Stomach (tissue), 4 donors: ENCODE data around the gene RPL29.

ENCODE experiments used
- EP300 ChIP-seq: sonication (generic); formaldehyde crosslinking; IDR thresholded peaks from one replicate; pipeline ENCODE4 v1.6.1; 2017; ENCODE audit warnings: antibody characterized with exemption
- POLR2A ChIP-seq, 4 donors: fragments of 450-650 bp; IDR thresholded peaks; one replicate each; pipeline ENCODE4 v1.6.1; 2016; ENCODE audit warnings: antibody characterized with exemption in 4 of 4, control low read depth in 2 of 4, mild to moderate bottlenecking in 1 of 4, moderate library complexity in 1 of 4
- TF ChIP-seq, protein P1 (sequence below), 7 experiments: fragments of 450-650 bp in 4 of 7; fragments of 200-600 bp in 3 of 7; sonication (generic) in 3 of 7; IDR thresholded peaks; one replicate each; pipeline ENCODE4 v1.5.1; 2016 to 2019; ENCODE audit warnings: antibody characterized with exemption in 7 of 7, control low read depth in 2 of 7, mild to moderate bottlenecking in 1 of 7

DNA sequence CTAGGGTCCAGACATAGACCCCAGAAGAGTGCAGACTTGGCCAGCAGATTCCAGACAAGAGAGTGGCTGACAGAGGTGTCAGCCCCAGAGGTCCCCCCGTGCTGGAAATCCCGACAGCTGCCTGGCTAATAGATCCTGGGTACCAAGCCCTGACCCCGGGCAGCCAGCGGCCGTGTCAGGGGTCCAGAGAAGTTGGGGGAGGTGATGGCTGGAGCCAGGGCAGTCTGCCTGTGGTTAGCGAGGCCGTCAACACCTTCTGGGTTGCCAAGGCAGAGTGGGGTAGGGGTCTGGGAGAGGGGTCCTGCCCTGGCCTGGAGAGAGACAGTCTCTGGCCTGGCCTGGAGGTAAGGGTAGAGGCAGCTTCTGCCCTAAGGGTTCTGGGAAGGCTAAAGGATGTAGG lies 25.1 kb upstream of the RPL29 start:
- TF ChIP-seq POLR2A (IDR thresholded peaks at IDR 0.05) (no peak), EP300 (no peak)
- TF ChIP-seq, protein P1, sequence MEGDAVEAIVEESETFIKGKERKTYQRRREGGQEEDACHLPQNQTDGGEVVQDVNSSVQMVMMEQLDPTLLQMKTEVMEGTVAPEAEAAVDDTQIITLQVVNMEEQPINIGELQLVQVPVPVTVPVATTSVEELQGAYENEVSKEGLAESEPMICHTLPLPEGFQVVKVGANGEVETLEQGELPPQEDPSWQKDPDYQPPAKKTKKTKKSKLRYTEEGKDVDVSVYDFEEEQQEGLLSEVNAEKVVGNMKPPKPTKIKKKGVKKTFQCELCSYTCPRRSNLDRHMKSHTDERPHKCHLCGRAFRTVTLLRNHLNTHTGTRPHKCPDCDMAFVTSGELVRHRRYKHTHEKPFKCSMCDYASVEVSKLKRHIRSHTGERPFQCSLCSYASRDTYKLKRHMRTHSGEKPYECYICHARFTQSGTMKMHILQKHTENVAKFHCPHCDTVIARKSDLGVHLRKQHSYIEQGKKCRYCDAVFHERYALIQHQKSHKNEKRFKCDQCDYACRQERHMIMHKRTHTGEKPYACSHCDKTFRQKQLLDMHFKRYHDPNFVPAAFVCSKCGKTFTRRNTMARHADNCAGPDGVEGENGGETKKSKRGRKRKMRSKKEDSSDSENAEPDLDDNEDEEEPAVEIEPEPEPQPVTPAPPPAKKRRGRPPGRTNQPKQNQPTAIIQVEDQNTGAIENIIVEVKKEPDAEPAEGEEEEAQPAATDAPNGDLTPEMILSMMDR (IDR thresholded peaks at IDR 0.05): no peak
